HEK293T (cell line): Measurements from ENCODE around the gene DCTN3.

ENCODE experiments used
- ARNT ChIP-seq: fragments of 450-650 bp; IDR thresholded peaks from 2 replicates; pipeline ENCODE4 v1.6.1; 2017; ENCODE audit warnings: mild to moderate bottlenecking
- FOXK2 ChIP-seq: fragments of 450-650 bp; IDR thresholded peaks from 2 replicates; pipeline ENCODE4 v1.6.1; 2016; ENCODE audit warnings: mild to moderate bottlenecking
- FOXM1 ChIP-seq: fragments of 450-650 bp; IDR thresholded peaks from 2 replicates; pipeline ENCODE4 v1.6.1; 2017; ENCODE audit warnings: mild to moderate bottlenecking, borderline replicate concordance
- HDGF ChIP-seq: fragments of 450-650 bp; IDR thresholded peaks from 2 replicates; pipeline ENCODE4 v1.6.1; 2017; ENCODE audit warnings: antibody characterized with exemption, borderline replicate concordance
- L3MBTL2 ChIP-seq: fragments of 450-650 bp; conservative IDR thresholded peaks from 2 replicates; pipeline ENCODE4 v1.6.1; 2016; ENCODE audit warnings: mild to moderate bottlenecking

DNA sequence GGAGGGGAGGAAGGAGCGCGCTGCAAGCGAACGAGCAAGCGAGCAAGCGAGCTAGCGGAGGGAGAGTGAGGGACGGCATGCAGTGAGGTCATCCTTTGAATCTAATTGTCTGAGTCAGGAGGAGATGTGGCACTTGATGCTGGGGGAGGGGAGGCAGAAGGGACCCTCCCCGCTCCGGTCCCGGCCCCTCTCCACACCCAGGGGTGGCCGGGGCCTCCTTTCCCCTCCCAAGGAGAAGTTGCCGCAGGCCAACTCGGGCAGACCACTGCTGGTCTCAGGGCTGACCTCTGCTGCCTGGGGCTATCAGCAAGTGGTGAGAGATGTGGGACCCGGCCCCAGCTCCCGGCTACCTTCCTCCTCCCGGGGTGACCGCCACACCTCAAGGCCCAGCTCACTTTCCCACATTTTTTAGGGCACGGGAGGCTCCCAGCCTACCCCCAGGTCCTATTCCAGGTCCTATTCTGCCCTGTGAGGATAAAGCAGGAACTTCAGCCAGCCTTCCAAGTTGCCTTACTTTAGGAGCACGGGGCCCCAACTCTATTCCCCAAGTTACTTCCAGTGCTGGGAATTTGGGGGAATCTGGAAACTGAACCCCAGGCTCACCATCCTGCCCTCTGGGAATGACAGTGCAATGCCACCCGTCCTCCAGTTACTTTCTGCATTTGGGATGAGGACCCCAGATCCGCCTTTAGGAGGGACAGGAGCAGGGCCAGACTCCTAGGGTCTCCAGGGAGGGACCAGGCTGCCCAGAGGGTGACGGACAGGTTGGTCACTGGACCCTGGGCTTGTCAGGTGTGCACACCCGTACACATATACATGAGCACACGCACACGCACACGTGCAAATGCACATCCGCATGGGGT lies 41.8 kb downstream of the DCTN3 start:
- no peak for TF ChIP-seq FOXM1
- no peak for TF ChIP-seq L3MBTL2
- no peak for TF ChIP-seq ARNT
- no peak for TF ChIP-seq HDGF
- no peak for TF ChIP-seq FOXK2
